ENCODE measurements around the gene PIP5K1C.

Gene PIP5K1C

DNA sequence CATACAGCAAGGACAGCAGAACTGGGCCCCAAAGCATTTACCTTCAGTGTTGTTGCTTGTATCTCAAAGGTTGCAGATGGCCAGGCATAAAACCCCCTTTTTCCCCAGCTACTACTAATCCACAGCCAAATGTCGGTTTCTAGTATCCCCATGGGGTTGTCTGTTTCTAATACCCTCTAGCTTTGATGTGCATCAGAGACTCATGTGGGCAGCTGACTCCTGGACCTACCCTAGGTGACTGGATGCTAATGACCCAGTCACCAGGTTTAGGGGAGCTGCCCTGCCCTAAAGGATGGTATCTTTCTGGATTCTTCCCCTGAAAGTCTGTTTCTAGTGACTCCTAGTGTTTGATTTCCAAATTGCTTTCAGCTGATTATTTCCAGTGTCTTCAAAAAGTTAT, 31.8 kb upstream of the PIP5K1C start:
- Histone ChIP-seq H3K36me3 (ENCODE audit: insufficient read depth, low read length) (no peaks in the 10 kb centered on the region), H3K4me3 (ENCODE audit: low read length) (no peak overlapping the region), H3K27me3 (ENCODE audit: insufficient read depth, low read length) (peaks cover 4% of the 10 kb centered on the region), H3K4me1 (ENCODE audit: insufficient read depth, low read length) (no peaks in the 10 kb centered on the region), H2AFZ (ENCODE audit: low read depth, low read length) (no peak overlapping the region), H3K9me3 (ENCODE audit: low read length) (no peaks in the 10 kb centered on the region)

DNA sequence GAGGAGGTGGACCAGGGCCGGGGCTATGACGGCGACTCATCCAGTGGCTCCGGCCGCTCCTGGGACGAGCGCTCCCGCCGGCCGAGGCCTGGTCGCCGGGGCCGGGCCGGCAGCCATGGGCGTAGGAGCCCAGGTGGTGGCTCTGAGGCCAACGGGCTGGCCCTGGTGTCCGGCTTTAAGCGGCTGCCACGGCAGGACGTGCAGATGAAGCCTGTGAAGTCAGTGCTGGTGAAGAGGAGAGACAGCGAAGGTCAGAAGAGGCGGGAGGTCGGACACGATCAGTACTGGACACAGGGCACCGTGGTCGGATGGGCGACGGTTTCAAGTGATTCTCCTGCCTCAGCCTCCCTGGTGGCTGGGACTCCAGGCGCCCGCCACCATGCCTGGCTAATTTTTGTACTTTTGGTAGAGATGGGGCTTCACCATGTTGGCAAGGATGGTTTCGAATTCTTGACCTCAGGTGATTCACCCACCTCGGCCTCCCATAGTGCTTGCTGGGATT, 30.2 kb upstream of the PIP5K1C start:
- no peaks in the 10 kb centered on the region for H3K9me3 ChIP-seq (ENCODE audit: low read length)
- H3K4me3 ChIP-seq (ENCODE audit: low read length): no peak overlapping the region
- H3K36me3 ChIP-seq (ENCODE audit: insufficient read depth, low read length): no peaks in the 10 kb centered on the region
- H3K27me3 ChIP-seq (ENCODE audit: insufficient read depth, low read length): no peaks in the 10 kb centered on the region
- no peak overlapping the region for H2AFZ ChIP-seq (ENCODE audit: low read depth, low read length)
- H3K4me1 ChIP-seq (ENCODE audit: insufficient read depth, low read length): no peaks in the 10 kb centered on the region

- Histone ChIP-seq H2AFZ (ENCODE audit: low read depth, low read length) (no peak overlapping the region), H3K36me3 (ENCODE audit: insufficient read depth, low read length) (no peaks in the 10 kb centered on the region), H3K4me3 (ENCODE audit: low read length) (no peak overlapping the region), H3K4me1 (ENCODE audit: insufficient read depth, low read length) (no peaks in the 10 kb centered on the region), H3K27me3 (ENCODE audit: insufficient read depth, low read length) (peaks cover 18% of the 10 kb centered on the region), H3K9me3 (ENCODE audit: low read length) (no peaks in the 10 kb centered on the region)
Observed at GRCh38 chr19:3725640-3726310, 25.5 kb upstream of the PIP5K1C start.

- H3K36me3 ChIP-seq (ENCODE audit: insufficient read depth, low read length): no peaks in the 10 kb centered on the region
- peaks cover 18% of the 10 kb centered on the region for H3K27me3 ChIP-seq (ENCODE audit: insufficient read depth, low read length)
- no peak overlapping the region for H3K4me3 ChIP-seq (ENCODE audit: low read length)
- no peaks in the 10 kb centered on the region for H3K9me3 ChIP-seq (ENCODE audit: low read length)
- no peak overlapping the region for H2AFZ ChIP-seq (ENCODE audit: low read depth, low read length)
- H3K4me1 ChIP-seq (ENCODE audit: insufficient read depth, low read length): no peaks in the 10 kb centered on the region
Observed at GRCh38 chr19:3725121-3725520, 24.9 kb upstream of the PIP5K1C start.

DNA sequence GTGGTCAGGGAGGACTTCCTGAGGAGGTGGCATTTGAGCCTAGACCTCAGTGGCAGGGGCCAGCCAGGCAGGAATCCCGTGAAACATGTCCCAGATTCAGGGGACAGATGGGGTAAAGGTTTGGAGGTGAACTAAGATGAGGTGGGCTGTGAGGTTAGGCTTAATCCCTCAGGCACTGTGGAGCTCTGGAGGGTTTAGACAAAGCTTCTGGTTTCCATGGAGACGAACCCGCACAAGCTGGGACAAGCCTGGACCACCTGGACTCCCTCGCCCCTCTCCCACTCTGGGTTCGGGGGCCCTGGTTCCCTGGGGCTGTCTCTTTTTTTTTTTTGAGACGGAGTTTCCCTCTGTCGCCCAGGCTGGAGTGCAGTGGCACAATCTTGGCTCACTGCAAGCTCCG, 23.6 kb upstream of the PIP5K1C start:
- no peak overlapping the region for H2AFZ ChIP-seq (ENCODE audit: low read depth, low read length)
- no peak overlapping the region for H3K4me3 ChIP-seq (ENCODE audit: low read length)
- no peaks in the 10 kb centered on the region for H3K36me3 ChIP-seq (ENCODE audit: insufficient read depth, low read length)
- no peaks in the 10 kb centered on the region for H3K9me3 ChIP-seq (ENCODE audit: low read length)
- H3K4me1 ChIP-seq (ENCODE audit: insufficient read depth, low read length): no peaks in the 10 kb centered on the region
- peaks cover 18% of the 10 kb centered on the region for H3K27me3 ChIP-seq (ENCODE audit: insufficient read depth, low read length)

DNA sequence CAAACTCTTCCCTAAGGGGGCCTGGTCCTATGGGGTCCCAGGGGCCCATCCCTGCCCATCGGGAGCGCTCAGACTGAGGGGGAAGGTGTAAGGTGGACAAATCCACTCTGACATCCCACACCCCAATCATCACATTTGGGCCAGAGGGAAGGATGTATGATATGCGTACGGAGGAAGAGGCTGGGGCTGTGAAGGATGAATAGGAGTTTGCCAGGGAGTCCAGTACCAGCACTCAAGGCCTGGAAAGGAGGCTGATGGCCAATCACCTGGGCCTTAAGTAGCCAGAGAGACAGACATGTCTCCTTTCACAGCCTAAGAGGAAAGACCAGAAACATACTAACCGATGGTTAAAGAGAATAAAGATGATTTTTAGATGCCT, 22.8 kb upstream of the PIP5K1C start:
- Histone ChIP-seq H2AFZ (ENCODE audit: low read depth, low read length) (no peak overlapping the region), H3K27me3 (ENCODE audit: insufficient read depth, low read length) (peaks cover 18% of the 10 kb centered on the region), H3K4me1 (ENCODE audit: insufficient read depth, low read length) (no peaks in the 10 kb centered on the region), H3K9me3 (ENCODE audit: low read length) (no peaks in the 10 kb centered on the region), H3K36me3 (ENCODE audit: insufficient read depth, low read length) (no peaks in the 10 kb centered on the region), H3K4me3 (ENCODE audit: low read length) (no peak overlapping the region)

DNA sequence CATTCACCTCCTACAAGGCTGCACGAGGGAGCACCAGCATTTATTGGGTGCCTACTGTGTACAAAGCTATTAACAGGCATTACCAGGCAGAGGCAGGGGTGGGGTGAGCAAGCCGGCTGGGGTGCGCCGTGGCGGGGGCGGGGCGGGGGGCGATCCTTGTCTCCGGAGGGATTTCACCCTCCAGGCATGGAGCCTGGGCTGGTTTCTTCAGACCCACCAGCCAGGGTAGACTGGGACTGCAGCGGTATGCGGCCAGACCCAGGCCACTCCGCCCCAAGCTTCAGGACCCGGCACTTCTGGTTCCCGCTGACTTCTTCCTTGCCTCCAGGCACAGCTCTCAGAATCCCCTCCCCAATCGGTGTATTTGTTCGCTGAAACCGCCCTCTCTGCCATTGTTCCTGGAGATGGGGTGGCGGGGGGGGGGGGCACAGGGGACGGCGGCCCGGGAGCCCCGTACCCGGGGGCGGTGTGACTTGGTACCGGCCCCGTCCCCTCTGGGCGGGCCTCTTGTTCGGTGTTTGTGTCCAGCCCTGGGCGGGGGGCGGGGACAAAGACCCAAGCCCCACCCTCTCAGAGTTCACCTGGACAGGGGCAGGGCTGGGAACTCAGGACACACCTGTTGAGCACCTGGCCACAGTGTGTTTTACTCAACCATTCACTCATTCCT, 22.3 kb upstream of the PIP5K1C start:
- H2AFZ ChIP-seq (ENCODE audit: low read depth, low read length): no peak overlapping the region
- H3K4me3 ChIP-seq (ENCODE audit: low read length): no peak overlapping the region

GRCh38 chr19:3721887-3722442, 21.7 kb upstream of the PIP5K1C start:
- Histone ChIP-seq H2AFZ (ENCODE audit: low read depth, low read length) (no peak overlapping the region), H3K36me3 (ENCODE audit: insufficient read depth, low read length) (no peaks in the 10 kb centered on the region), H3K9me3 (ENCODE audit: low read length) (no peaks in the 10 kb centered on the region), H3K27me3 (ENCODE audit: insufficient read depth, low read length) (peaks cover 18% of the 10 kb centered on the region), H3K4me1 (ENCODE audit: insufficient read depth, low read length) (no peaks in the 10 kb centered on the region), H3K4me3 (ENCODE audit: low read length) (no peak overlapping the region)

More for the DNA sequence above, 22.3 kb upstream of the PIP5K1C start:
- no peaks in the 10 kb centered on the region for H3K4me1 ChIP-seq (ENCODE audit: insufficient read depth, low read length)
- H3K27me3 ChIP-seq (ENCODE audit: insufficient read depth, low read length): peaks cover 18% of the 10 kb centered on the region
- H3K9me3 ChIP-seq (ENCODE audit: low read length): no peaks in the 10 kb centered on the region
- H3K36me3 ChIP-seq (ENCODE audit: insufficient read depth, low read length): no peaks in the 10 kb centered on the region

GRCh38 chr19:3721131-3721886, 21.0 kb upstream of the PIP5K1C start:
- Histone ChIP-seq H3K27me3 (ENCODE audit: insufficient read depth, low read length) (peaks cover 18% of the 10 kb centered on the region), H3K9me3 (ENCODE audit: low read length) (no peaks in the 10 kb centered on the region), H3K36me3 (ENCODE audit: insufficient read depth, low read length) (no peaks in the 10 kb centered on the region), H3K4me3 (ENCODE audit: low read length) (no peak overlapping the region), H3K4me1 (ENCODE audit: insufficient read depth, low read length) (no peaks in the 10 kb centered on the region), H2AFZ (ENCODE audit: low read depth, low read length) (no peak overlapping the region)

- Histone ChIP-seq H3K4me1 (ENCODE audit: insufficient read depth, low read length) (no peaks in the 10 kb centered on the region), H3K9me3 (ENCODE audit: low read length) (no peaks in the 10 kb centered on the region), H2AFZ (ENCODE audit: low read depth, low read length) (no peak overlapping the region), H3K27me3 (ENCODE audit: insufficient read depth, low read length) (peaks cover 18% of the 10 kb centered on the region), H3K4me3 (ENCODE audit: low read length) (no peak overlapping the region), H3K36me3 (ENCODE audit: insufficient read depth, low read length) (no peaks in the 10 kb centered on the region)
Observed at GRCh38 chr19:3720349-3720917, 20.2 kb upstream of the PIP5K1C start.

- Histone ChIP-seq H3K36me3 (ENCODE audit: insufficient read depth, low read length) (no peaks in the 10 kb centered on the region), H3K4me3 (ENCODE audit: low read length) (no peak overlapping the region), H3K27me3 (ENCODE audit: insufficient read depth, low read length) (peaks cover 18% of the 10 kb centered on the region), H3K9me3 (ENCODE audit: low read length) (no peaks in the 10 kb centered on the region), H3K4me1 (ENCODE audit: insufficient read depth, low read length) (no peaks in the 10 kb centered on the region), H2AFZ (ENCODE audit: low read depth, low read length) (no peak overlapping the region)
Observed at GRCh38 chr19:3719868-3720267, 19.6 kb upstream of the PIP5K1C start.

- Histone ChIP-seq H2AFZ (ENCODE audit: low read depth, low read length) (no peak overlapping the region), H3K27me3 (ENCODE audit: insufficient read depth, low read length) (peaks cover 2% of the 10 kb centered on the region), H3K9me3 (ENCODE audit: low read length) (no peaks in the 10 kb centered on the region), H3K4me1 (ENCODE audit: insufficient read depth, low read length) (no peaks in the 10 kb centered on the region), H3K36me3 (ENCODE audit: insufficient read depth, low read length) (no peaks in the 10 kb centered on the region), H3K4me3 (ENCODE audit: low read length) (no peak overlapping the region)
Observed at GRCh38 chr19:3716147-3716668, 15.9 kb upstream of the PIP5K1C start.

Data from neuron (in vitro differentiated cells).